Cerebellar cortex (tissue), 1 donor: ENCODE results near the gene UBE2I.

Experiments
- DNase-seq: peaks from one replicate; pipeline ENCODE4 v3.0.0-alpha.2; 2015; ENCODE audit warnings: low spot score

UBE2I gene

GRCh38 chr16:1361685-1362360 lies 52.4 kb downstream of the UBE2I start:
- DNase-seq = no peak

DNA sequence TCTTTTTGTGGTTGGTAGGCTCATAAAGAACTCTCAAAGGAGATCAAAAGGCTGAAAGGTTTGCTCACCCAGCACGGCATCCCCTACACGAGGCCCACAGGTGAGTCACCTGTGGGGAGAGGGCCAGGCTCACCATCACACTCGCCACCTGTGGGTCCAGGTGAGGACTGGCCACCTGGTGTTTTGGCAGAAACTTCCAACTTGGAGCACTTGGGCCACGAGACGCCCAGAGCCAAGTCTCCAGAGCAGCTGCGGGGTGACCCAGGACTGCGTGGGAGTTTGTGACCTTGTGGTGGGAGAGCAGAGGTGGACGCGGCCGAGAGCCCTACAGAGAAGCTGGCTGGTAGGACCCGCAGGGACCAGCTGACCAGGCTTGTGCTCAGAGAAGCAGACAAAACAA lies 53.4 kb downstream of the UBE2I start:
- no peak for DNase-seq

GRCh38 chr16:1363501-1364041 lies 54.1 kb downstream of the UBE2I start:
- peak; percentile 58 for DNase-seq

- no peak for DNase-seq
These were observed 55.1 kb downstream of the UBE2I start for GRCh38 chr16:1364510-1364909.

DNA sequence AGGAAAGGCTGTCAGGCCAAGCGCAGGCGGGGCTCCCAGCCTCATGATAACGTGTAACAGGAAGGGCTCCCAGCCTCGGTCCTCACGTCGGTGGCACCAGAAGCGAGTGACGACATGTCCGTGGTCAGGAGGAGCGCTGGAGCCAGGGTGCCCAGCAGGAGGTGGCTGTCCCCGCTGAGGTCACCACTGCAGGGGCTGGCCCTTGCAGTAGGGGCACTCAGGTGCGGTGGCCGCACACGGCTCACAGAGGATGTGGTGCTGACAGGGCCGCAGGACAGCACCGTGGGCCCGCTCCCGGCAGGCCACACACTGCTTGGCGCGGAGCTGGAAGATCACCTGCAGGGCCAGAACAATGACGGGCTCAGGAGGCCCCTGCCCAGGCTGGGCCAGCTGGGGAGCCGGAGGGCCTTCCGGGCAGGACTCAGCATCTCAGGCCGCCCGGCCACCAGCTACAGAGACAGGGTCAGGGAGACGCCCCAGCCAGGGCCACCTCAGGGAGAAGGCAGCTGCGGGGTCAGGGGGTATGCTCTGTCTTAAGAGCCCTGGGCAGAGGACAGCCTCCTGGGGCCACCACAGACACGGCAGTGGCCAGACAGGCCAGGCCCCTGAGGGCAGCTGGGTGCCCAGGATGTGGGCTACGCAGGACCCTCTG lies 56.8 kb downstream of the UBE2I start:
- DNase-seq = no peak

GRCh38 chr16:1366712-1367299 lies 57.4 kb downstream of the UBE2I start:
- no peak for DNase-seq

- DNase-seq = no peak
These were observed 58.2 kb downstream of the UBE2I start for GRCh38 chr16:1367486-1368174.

- DNase-seq = no peak
These were observed 61.9 kb downstream of the UBE2I start for GRCh38 chr16:1371054-1371978.

DNA sequence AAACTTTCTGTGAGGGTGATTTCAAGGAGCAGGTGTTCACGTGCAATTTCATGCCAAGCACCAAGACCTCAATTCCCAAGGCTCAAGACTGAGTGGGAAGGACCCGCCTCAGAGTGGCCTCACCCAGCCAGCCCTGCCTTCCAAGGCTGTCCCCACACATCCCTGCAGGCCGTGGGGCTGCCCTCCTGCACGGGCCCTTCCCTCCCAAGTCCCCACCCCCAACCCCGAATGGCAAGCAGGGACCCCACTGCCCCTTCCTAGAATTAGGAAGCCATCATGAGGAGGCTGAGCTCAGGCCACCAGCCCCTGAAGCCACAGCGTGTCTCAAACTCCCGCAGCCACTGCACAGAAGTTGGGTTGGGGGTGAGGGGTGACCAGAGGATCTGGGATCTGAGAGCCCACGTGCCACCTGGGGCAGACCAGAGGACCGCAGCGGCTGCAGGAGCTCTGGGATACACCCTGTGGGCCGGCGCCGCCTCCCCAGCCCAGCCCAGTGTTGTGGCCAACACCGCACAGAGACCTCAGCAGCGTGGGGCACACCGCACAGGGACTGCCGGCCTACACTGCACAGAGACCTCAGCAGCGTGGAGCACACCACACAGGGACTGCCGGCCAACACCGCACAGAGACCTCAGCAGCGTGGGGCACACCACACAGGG lies 63.0 kb downstream of the UBE2I start:
- no peak for DNase-seq

GRCh38 chr16:1374418-1375297 lies 65.2 kb downstream of the UBE2I start:
- DNase-seq = no peak

DNA sequence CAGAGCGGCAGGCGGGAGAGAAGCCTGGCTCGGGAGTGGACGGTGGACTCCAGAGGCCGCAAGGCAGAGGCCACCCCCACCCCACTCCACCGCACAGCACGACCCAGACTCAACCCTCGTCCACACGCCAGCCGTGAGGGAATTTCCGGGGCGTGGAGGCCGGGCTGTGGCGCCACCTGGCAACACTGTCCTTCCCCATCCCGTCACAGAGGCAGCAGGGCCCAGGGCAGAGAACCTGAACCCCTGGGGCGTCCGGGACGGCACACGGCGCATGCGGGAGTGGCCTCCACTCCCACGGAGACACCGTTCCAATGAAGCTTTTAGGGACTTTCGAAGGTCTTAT lies 65.8 kb downstream of the UBE2I start:
- DNase-seq = no peak

DNA sequence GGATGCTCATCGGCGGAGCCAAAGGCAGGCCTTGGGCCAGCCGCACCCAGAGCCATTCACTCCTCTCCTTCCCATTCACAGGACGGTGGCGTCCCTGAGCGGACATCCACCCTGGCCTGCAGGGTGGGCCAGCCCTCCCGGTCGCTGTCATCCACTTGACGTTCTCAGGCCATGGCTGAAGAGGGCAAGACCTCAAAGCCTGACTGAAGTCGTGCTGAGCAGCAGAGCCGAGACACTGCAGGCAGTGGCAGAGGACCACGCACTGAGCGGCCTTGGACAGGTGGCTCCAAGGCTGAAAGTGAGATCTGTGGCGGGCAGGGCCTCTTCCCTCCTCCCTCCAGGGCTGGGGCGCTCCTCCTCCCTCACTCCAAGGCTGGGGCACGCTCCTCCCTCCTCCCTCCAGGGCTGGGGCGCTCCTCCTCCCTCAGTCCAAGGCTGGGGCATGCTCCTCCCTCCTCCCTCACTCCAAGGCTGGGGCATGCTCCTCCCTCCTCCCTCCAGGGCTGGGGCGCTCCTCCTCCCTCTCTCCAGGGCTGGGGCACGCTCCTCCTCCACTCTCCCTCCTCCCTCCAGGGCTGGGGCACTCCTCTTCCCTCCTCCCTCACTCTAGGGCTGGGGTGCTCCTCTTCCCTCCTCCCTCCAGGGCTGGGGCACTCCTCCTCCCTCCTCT lies 66.4 kb downstream of the UBE2I start:
- DNase-seq = no peak
